ENCODE results near the gene FAM89A. TPM values are rescaled to one million over a fixed set of nuclear protein-coding genes. Genes with fewer than 3 reads are reported as not detected.

Gene FAM89A
- total RNA-seq, 1 donor from 2014 or later = 5.2 TPM

DNA sequence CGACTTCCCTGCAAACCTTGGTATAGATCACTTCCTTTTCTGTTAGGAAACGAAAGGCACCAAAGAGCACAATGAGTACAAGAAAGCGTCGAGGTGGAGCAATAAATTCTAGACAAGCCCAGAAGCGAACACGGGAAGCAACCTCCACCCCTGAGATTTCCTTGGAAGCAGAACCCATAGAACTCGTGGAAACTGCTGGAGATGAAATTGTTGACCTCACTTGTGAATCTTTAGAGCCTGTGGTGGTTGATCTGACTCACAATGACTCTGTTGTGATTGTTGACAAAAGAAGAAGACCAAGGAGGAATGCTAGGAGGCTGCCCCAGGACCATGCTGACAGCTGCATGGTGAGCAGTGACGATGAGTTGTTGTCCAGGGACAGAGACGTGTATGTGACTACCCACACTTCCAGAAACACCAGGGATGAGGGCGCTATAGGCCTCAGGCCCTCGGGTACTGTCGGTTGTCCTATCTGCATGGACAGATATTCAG, 18.5 kb downstream of the FAM89A start:
- Mint-ChIP-seq H3K27me3 (no peaks in the 10 kb centered on the region), H3K36me3 (ENCODE audit: low read depth) (peaks cover 9% of the 10 kb centered on the region), H3K27ac (no peak overlapping the region), H3K4me3 (no peak overlapping the region), H3K4me1 (no peaks in the 10 kb centered on the region), H3K9me3 (no peaks in the 10 kb centered on the region)
- CTCF ChIA-PET = no interaction called here
- ATAC-seq (ENCODE audit: low read depth) = no peak
- intact Hi-C loops (cut with micrococcal nuclease) = no loop called here
- TF ChIP-seq, protein P1, sequence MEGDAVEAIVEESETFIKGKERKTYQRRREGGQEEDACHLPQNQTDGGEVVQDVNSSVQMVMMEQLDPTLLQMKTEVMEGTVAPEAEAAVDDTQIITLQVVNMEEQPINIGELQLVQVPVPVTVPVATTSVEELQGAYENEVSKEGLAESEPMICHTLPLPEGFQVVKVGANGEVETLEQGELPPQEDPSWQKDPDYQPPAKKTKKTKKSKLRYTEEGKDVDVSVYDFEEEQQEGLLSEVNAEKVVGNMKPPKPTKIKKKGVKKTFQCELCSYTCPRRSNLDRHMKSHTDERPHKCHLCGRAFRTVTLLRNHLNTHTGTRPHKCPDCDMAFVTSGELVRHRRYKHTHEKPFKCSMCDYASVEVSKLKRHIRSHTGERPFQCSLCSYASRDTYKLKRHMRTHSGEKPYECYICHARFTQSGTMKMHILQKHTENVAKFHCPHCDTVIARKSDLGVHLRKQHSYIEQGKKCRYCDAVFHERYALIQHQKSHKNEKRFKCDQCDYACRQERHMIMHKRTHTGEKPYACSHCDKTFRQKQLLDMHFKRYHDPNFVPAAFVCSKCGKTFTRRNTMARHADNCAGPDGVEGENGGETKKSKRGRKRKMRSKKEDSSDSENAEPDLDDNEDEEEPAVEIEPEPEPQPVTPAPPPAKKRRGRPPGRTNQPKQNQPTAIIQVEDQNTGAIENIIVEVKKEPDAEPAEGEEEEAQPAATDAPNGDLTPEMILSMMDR (IDR thresholded peaks at IDR 0.05) = no peak
- POLR2A ChIA-PET = no interaction called here
- no peak for DNase-seq

DNA sequence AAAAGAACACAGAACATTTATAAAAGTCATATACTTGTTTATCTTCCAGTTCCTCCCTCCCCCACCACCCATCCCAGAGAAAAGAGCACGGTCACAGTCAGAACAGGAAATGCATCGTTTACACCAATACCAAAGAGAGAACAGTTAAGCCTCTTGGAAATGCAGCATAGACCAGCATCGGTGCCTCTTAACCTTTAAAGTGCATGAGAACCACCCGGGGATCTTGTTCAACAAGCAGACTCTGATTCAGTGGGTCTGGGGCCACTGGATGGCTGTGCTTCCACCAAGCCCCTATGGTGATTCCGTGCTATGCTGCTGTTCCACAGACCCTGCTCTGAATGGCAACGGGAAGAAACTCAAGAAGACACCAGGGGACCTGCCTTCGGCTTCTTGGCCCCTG, 19.2 kb downstream of the FAM89A start:
- intact Hi-C loops (cut with micrococcal nuclease) = no loop called here
- H3K27me3 Mint-ChIP-seq = no peaks in the 10 kb centered on the region
- CTCF ChIA-PET = no interaction called here
- TF ChIP-seq, protein P1 (IDR thresholded peaks at IDR 0.05) = no peak
- H3K4me1 Mint-ChIP-seq = no peaks in the 10 kb centered on the region
- H3K27ac Mint-ChIP-seq = no peak overlapping the region
- POLR2A ChIA-PET = no interaction called here
- peaks cover 9% of the 10 kb centered on the region for H3K36me3 Mint-ChIP-seq (ENCODE audit: low read depth)
- no peaks in the 10 kb centered on the region for H3K9me3 Mint-ChIP-seq
- ATAC-seq (ENCODE audit: low read depth) (no peak), DNase-seq (no peak)
- H3K4me3 Mint-ChIP-seq = no peak overlapping the region

DNA sequence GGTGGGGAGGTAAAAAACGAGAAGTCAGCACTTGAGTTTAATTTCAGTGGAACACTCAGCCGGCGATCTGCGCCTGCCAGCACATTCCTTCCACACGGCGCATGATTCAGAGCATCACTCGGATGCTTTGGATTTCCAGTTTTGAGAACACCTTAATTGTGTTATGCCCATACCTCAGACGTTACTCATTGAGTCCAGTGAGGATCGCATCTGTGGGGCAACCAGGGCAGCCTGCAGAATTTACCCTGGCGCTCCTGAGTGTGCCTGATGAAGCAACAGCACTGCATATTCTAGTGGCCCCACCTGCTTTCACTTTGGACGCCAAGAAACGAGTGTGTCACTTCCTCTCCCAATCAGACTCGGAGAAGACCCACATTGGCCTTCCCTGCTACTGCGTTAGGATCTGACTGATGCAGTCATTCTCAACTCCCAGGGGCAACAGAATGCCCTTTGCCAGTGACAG, 19.9 kb downstream of the FAM89A start:
- Mint-ChIP-seq H3K36me3 (ENCODE audit: low read depth) (peaks cover 9% of the 10 kb centered on the region), H3K27ac (no peak overlapping the region), H3K4me1 (no peaks in the 10 kb centered on the region), H3K9me3 (no peaks in the 10 kb centered on the region), H3K4me3 (peak overlapping the region; percentile 73), H3K27me3 (no peaks in the 10 kb centered on the region)
- DNase-seq (no peak), ATAC-seq (ENCODE audit: low read depth) (no peak)
- TF ChIP-seq, protein P1 (IDR thresholded peaks at IDR 0.05) = no peak
- ChIA-PET POLR2A (no interaction called here), CTCF (no interaction called here)
- intact Hi-C loops (cut with micrococcal nuclease) = no loop called here

DNA sequence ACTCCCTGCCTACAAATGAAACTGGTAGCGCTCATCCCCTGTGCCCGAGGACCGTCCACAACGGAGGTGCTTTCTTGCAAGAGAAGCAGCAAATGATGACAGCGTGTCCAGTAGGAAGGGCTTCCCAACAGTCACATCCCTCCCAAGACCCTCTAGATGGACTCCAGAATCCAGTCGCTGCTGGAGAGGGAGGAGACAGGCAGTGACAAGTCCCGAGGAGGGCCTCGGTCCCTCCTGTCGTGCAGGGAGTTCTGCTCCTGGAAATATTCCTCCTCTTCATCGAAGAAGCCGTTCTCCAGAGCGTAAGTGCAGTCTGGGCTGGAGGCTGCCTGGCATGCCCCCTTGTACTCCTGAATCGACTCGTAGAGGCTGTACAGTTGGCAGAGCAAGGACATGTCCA, 20.3 kb downstream of the FAM89A start:
- TF ChIP-seq, protein P1 (IDR thresholded peaks at IDR 0.05) = no peak
- H3K27ac Mint-ChIP-seq = no peak overlapping the region
- no peaks in the 10 kb centered on the region for H3K9me3 Mint-ChIP-seq
- H3K4me1 Mint-ChIP-seq = no peaks in the 10 kb centered on the region
- H3K36me3 Mint-ChIP-seq (ENCODE audit: low read depth) = peaks cover 9% of the 10 kb centered on the region
- POLR2A ChIA-PET = no interaction called here
- H3K4me3 Mint-ChIP-seq = peak overlapping the region; percentile 73
- DNase-seq (no peak), ATAC-seq (ENCODE audit: low read depth) (no peak)
- H3K27me3 Mint-ChIP-seq = no peaks in the 10 kb centered on the region
- intact Hi-C loops (cut with micrococcal nuclease) = no loop called here
- CTCF ChIA-PET = no interaction called here

DNA sequence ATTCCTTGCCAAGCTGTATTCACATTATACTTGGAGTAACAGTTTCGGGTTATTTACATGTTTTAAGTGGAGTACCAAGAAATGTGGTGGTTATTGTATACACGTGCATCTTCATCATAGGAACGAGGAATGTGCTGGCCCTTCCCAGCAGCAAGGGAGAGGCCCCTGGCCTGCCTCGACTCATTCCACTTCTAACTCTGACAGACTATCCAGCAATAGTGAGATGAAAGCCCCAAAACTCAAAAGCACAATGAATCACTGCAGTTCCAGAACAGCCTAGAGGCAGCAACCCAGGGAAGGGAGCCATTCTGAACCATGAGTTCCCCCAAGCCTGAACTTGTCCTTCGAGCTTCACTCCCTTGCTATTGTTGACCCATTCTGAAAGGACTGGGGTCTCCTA, 23.1 kb downstream of the FAM89A start:
- intact Hi-C loops (cut with micrococcal nuclease) = no loop called here
- Mint-ChIP-seq H3K4me1 (no peaks in the 10 kb centered on the region), H3K27me3 (no peaks in the 10 kb centered on the region), H3K36me3 (ENCODE audit: low read depth) (peaks cover 9% of the 10 kb centered on the region), H3K9me3 (no peaks in the 10 kb centered on the region), H3K27ac (no peak overlapping the region), H3K4me3 (no peak overlapping the region)
- DNase-seq (no peak), ATAC-seq (ENCODE audit: low read depth) (no peak)
- TF ChIP-seq, protein P1 (IDR thresholded peaks at IDR 0.05) = no peak
- CTCF ChIA-PET = no interaction called here
- POLR2A ChIA-PET = no interaction called here
